Activated naive CD8-positive, alpha-beta T cell treated with anti-CD3 and anti-CD28 coated beads, Interleukin-2, amount 50 U/mL, for 24 hours (primary cell): ENCODE data around the gene ESD.
A peak's percentile ranks its signal among the peaks of the same experiment; 100 is the strongest.
"Not testable (repeated sequence)": the region's sequence is repeated elsewhere in the genome, so short reads cannot be mapped to it uniquely, and the experiment has no call there.

ENCODE experiments used
- ATAC-seq: fragments of 150-1000 bp; cut with Tn5 transposase; one replicate; pipeline ENCODE4 v1.10.0; 2021
- DNase-seq: peaks from one replicate; pipeline ENCODE4 v3.0.0; 2021
- H3K27ac Mint-ChIP-seq: one replicate; pipeline ENCODE4 v1.8.0; 2021; ENCODE audit warnings: mild to moderate bottlenecking, mixed read lengths
- H3K27me3 Mint-ChIP-seq: one replicate; pipeline ENCODE4 v1.8.0; 2021; ENCODE audit warnings: mixed read lengths
- H3K36me3 Mint-ChIP-seq: one replicate; pipeline ENCODE4 v1.8.0; 2021; ENCODE audit warnings: low read depth, mixed read lengths
- H3K4me1 Mint-ChIP-seq: one replicate; pipeline ENCODE4 v1.8.0; 2021; ENCODE audit warnings: mixed read lengths
- H3K4me3 Mint-ChIP-seq: one replicate; pipeline ENCODE4 v1.8.0; 2021; ENCODE audit warnings: mild to moderate bottlenecking, moderate library complexity, mixed read lengths
- H3K9me3 Mint-ChIP-seq: one replicate; pipeline ENCODE4 v1.8.0; 2021; ENCODE audit warnings: mixed read lengths

Gene ESD

DNA sequence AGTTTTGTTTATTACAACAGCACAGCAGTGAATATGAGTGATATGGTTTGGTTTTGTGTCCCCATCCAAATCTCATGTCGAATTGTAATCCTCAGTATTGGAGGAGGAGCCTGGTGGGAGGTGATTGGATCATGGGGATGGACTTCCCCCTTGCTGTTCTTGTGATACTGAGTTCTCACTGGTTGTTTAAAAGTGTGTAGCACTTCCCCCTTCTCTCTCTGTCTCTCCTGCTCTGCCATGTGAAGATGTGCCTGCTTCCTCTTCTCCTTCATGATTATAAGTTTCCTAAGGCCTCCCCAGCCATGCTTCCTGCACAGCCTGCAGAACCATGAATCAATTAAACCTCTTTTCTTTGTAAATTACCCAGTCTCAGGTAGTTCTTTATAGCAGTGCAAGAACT is 8.0 kb upstream of the ESD start:
- ATAC-seq, H3K4me3 Mint-ChIP-seq, H3K27me3 Mint-ChIP-seq, H3K9me3 Mint-ChIP-seq, H3K36me3 Mint-ChIP-seq, H3K27ac Mint-ChIP-seq, DNase-seq, H3K4me1 Mint-ChIP-seq: not testable (repeated sequence)

DNA sequence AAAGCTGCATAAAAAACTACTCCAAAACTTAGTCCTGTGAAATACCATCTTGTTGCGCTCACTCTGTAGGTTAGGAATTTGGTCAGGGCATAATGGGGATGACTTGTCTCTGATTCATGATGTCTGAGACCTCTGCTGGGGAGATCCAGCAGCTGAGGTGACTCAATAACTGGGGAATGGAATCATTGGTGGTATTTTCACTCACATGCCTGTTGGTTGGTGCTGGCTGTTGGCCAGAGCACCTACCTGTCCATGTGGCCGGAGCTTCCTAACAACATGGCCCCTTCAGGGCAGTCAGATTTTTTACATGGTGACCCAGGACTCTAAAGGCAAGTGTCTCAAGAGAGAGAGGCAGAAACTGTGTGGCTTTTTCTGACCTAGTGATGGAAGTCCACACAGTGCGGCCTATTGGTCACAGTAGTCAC is 7.4 kb upstream of the ESD start:
- H3K4me1 Mint-ChIP-seq = no peaks in the 10 kb centered on the region

DNA sequence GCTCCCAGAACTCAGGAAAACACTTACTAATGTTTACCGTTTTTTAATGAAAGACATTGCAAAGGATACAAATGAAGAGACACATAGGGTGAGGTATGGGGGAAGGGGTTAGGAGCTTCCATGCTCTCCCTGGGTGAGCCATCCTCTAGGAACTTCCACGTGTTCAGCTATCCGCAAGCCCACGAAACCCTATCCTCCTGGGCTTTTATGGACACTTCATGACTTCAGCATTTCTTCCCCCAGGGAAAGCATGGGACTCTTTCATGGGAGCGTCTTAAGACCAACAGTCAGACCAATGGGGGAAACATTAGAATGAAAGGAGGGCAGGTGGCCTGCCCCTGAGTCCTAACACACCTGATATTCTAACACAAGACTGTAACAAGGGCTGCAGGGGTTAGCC is 6.6 kb upstream of the ESD start:
- Mint-ChIP-seq H3K27me3 (peaks cover 5% of the 10 kb centered on the region), H3K36me3 (no peaks in the 10 kb centered on the region), H3K9me3 (no peaks in the 10 kb centered on the region), H3K4me3 (no peak overlapping the region), H3K27ac (no peak overlapping the region), H3K4me1 (no peaks in the 10 kb centered on the region)
- DNase-seq = no peak
- ATAC-seq = no peak

More for the DNA sequence above, 7.4 kb upstream of the ESD start:
- Mint-ChIP-seq H3K27ac (no peak overlapping the region), H3K27me3 (peaks cover 6% of the 10 kb centered on the region), H3K9me3 (no peaks in the 10 kb centered on the region), H3K36me3 (no peaks in the 10 kb centered on the region), H3K4me3 (no peak overlapping the region)
- peak; percentile 73 for ATAC-seq
- no peak for DNase-seq

DNA sequence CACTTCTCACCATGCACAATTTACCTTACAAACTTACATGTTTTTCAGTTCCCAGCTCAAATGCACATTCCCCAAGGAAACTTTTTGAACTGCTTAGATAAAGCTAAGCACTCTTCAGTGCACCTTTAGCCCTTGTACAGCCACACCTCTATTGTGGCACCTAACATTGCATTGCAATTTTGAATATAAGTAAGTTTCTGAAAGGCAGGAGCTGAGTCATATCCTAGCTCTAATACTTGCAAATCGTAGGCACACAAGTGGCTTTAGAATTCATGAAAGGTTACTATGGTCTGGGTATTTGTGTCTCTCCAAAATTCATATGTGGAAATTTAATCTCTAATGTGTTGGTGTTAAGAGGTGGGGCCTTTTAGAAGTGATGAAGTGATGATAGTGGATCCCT is 4.9 kb upstream of the ESD start:
- Mint-ChIP-seq H3K27me3 (no peaks in the 10 kb centered on the region), H3K27ac (no peak overlapping the region), H3K9me3 (no peaks in the 10 kb centered on the region), H3K4me1 (peaks cover 9% of the 10 kb centered on the region), H3K36me3 (no peaks in the 10 kb centered on the region), H3K4me3 (no peak overlapping the region)
- ATAC-seq = no peak
- DNase-seq = no peak

DNA sequence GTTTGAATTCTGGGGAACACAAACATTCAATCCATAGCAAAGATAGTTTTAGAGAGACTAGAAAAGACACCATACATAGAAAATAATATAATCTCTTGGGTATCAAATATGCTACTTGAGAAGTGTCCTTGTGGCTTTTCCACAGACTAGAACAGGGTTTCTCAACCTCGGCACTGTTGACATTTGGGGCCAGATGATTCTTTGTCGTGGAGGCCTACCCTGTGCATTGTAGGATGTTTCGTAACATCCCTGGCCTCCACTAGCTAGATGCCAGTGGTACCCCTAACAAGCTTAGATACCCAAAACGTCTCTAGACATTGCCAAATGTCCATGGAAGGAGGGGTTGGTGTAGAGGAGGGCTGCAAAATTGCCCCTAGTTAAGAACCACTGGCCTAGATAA is 2.2 kb upstream of the ESD start:
- Mint-ChIP-seq H3K27ac (no peak overlapping the region), H3K36me3 (peaks cover 13% of the 10 kb centered on the region), H3K4me3 (no peak overlapping the region), H3K27me3 (no peaks in the 10 kb centered on the region), H3K4me1 (peaks cover 31% of the 10 kb centered on the region), H3K9me3 (no peaks in the 10 kb centered on the region)
- DNase-seq = no peak
- ATAC-seq = no peak

DNA sequence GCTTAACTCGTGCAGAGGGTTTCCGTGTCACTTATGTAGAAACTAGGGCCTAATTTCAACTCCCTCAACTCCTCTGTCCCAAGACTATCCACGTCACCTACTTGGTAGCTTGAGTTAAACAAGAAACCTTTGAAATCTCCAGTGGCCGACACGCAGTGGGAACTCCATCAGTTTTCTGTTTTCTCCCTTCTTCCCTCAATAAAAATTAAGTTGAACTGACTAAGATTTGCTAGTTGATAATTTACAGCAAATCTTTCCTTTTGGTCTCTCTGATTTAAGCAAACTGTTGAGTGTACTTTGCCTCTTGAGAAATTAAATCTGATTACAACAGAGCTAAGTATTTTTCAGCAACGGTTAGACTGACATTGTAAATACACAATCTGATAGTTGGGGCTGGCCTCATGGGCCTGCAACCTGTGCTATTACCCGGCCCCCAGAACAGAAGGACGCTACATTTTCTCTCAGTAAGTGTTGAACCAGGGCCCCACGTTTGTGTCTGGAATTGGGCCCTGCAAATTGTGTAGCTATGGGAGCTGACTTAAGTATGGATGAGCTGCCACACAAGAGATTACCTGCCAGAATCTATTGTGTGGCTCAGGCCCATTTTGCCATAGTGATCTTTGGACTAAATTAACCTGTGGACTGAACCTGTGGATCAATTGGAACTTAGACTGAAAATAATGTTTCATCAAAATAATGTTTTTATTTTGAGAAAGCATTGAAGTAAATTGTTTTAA is 708 bp upstream of the ESD start:
- Mint-ChIP-seq H3K4me3 (peak overlapping the region; percentile 97), H3K9me3 (no peaks in the 10 kb centered on the region), H3K27me3 (no peaks in the 10 kb centered on the region), H3K27ac (peak overlapping the region; percentile 98), H3K4me1 (peaks cover 41% of the 10 kb centered on the region), H3K36me3 (peaks cover 20% of the 10 kb centered on the region)
- ATAC-seq (no peak), DNase-seq (no peak)

DNA sequence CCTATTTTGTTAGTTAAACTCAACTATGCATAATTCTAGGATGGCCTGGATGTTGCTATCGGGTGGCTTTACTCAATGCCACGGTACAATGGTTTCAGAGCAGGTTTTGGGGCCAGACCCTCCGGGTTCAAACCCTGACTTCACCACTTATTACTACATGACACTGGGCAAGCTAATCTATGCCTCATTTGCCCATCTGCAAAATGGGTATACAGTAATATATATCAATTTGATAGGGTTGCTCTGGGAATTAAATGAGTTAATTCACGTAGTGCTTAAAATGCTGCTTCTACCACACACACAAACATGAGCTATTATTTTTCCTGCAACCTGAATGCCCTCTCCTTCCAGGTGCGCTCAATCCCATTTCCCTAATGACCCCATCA is 839 bp downstream of the ESD start:
- Mint-ChIP-seq H3K27ac (peak overlapping the region; percentile 98), H3K4me3 (peak overlapping the region; percentile 97), H3K36me3 (peaks cover 24% of the 10 kb centered on the region), H3K4me1 (peaks cover 41% of the 10 kb centered on the region), H3K9me3 (no peaks in the 10 kb centered on the region), H3K27me3 (no peaks in the 10 kb centered on the region)
- no peak for DNase-seq
- no peak for ATAC-seq

DNA sequence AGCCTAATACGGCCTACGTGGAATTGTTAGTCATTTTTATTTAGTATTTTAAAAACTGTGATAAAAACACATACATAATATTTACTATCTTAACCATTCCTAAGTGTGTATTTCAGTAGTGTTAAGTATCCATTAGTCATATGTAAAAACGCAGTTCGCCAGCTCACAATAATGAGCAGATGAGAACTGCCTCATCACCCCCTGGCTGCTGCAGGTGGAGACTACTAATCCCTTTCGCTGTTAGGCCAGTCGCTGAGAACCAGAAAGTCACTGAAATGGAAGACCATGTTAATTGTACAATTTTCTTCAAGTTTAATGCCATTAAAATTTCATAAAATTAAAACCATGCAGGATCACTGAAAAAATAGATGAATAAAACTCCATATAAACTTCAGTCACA is 1.6 kb downstream of the ESD start:
- peaks cover 41% of the 10 kb centered on the region for H3K4me1 Mint-ChIP-seq
- peak overlapping the region; percentile 97 for H3K4me3 Mint-ChIP-seq

DNA sequence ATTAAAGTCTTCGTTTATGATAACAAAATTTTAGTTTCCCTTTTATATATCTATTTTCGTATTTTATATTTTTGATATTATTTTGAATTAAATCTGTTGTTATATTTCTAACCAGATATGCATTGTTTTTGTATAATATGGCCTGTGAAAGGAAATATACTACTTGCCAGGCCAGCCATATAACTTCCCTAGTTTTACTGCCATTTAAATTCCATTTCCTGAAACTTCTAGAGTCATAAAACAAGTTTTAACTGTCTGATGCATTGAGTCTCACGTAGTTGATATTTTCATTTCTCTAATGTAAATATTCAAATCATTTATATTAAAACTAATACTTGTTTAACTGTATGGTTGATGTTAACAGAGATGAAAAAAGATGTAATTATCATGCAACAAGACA is 13.5 kb downstream of the ESD start:
- ATAC-seq (no peak), DNase-seq (no peak)
- H3K4me3 Mint-ChIP-seq = no peak overlapping the region
- peaks cover 62% of the 10 kb centered on the region for H3K36me3 Mint-ChIP-seq
- peaks cover 2% of the 10 kb centered on the region for H3K4me1 Mint-ChIP-seq
- H3K9me3 Mint-ChIP-seq = no peaks in the 10 kb centered on the region
- H3K27ac Mint-ChIP-seq = no peak overlapping the region
- no peaks in the 10 kb centered on the region for H3K27me3 Mint-ChIP-seq

More for the DNA sequence above, 1.6 kb downstream of the ESD start:
- no peak for DNase-seq
- ATAC-seq = no peak
- Mint-ChIP-seq H3K27me3 (no peaks in the 10 kb centered on the region), H3K9me3 (no peaks in the 10 kb centered on the region), H3K36me3 (peaks cover 32% of the 10 kb centered on the region), H3K27ac (peak overlapping the region; percentile 57)

DNA sequence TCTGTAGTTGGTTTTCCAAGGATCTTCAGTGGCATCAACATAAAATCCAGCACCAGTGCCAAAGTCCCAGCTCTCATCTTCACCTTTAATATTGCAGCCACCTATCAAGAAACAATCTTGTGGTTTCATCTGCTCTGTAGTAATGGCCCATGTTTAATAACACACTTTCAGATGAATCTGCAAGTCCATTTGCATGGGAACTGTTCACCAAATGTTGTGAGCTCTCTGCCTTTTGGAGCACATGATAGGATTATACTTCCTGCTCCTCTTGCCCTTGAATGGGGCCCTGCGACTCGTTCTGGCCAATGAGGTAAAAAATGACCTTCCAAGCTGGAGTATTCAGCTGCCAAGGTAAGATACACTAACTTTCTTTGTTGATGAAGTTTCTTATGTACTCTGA is 14.3 kb downstream of the ESD start:
- H3K4me3 Mint-ChIP-seq = no peak overlapping the region

DNA sequence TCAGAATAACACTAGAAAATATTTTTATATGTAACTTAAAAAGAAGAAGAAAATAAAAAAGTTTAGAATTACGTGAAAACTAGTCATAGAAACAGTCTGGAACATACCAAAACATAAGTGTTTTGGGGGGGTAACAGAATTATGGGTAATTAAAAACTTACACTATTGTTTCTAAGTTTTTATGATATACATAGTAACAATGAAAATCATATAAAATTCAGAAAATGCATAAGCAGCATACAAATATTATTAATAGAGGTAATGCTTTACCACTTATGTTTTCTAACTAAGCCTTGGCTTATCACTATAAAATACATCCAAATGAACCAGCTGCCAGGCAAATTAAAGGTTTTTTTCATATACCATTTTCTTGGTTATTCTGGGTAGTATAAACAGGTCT is 14.9 kb downstream of the ESD start:
- H3K4me3 Mint-ChIP-seq = no peak overlapping the region
- H3K27ac Mint-ChIP-seq = no peak overlapping the region
- H3K36me3 Mint-ChIP-seq = peaks cover 61% of the 10 kb centered on the region
- DNase-seq = no peak
- no peaks in the 10 kb centered on the region for H3K9me3 Mint-ChIP-seq
- no peak for ATAC-seq
- H3K4me1 Mint-ChIP-seq = no peaks in the 10 kb centered on the region
- no peaks in the 10 kb centered on the region for H3K27me3 Mint-ChIP-seq

More for the DNA sequence above, 14.3 kb downstream of the ESD start:
- no peaks in the 10 kb centered on the region for H3K4me1 Mint-ChIP-seq
- peaks cover 60% of the 10 kb centered on the region for H3K36me3 Mint-ChIP-seq
- DNase-seq (no peak), ATAC-seq (no peak)
- H3K27me3 Mint-ChIP-seq = no peaks in the 10 kb centered on the region
- H3K27ac Mint-ChIP-seq = no peak overlapping the region
- no peaks in the 10 kb centered on the region for H3K9me3 Mint-ChIP-seq

DNA sequence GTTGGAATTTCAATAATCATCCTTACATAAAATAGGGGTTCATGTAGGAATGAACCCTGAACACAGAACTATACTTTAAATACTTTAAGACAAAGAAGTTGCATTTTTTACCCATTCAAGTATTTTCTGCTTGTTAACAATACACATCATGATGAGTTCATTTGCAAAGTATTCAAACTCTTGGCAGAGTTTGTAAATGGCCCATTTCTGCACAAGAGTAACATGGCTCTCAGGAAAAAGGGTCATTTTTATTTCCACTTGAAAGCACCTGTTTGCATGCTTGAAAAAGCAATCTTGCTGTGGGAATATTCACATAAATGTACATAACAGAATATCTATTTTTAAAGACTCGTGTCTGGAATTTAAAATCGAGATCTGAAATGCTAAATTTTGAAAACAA is 18.1 kb downstream of the ESD start:
- Mint-ChIP-seq H3K9me3 (no peaks in the 10 kb centered on the region), H3K27me3 (no peaks in the 10 kb centered on the region), H3K4me1 (no peaks in the 10 kb centered on the region), H3K4me3 (no peak overlapping the region), H3K36me3 (peaks cover 65% of the 10 kb centered on the region), H3K27ac (no peak overlapping the region)
- DNase-seq (no peak), ATAC-seq (no peak)

DNA sequence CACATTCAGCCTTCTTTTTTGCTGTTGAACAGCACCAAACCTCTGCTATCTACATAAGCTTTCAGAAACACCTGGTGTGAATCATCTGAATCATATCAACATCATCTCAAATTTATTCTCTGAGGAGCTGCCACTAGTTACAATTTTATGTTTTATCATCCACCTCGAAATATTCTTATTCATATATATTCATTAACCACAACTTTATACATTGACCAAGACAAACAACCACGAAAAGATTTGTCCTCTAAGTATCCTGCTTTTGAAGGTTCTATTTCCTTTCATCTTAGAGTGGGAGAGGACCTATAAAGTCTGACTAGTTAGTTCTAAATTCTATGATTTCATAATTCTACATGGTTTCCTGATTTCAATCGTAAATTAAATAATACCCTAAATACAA is 18.9 kb downstream of the ESD start:
- Mint-ChIP-seq H3K36me3 (peaks cover 71% of the 10 kb centered on the region), H3K27me3 (no peaks in the 10 kb centered on the region), H3K9me3 (no peaks in the 10 kb centered on the region), H3K27ac (no peak overlapping the region), H3K4me3 (no peak overlapping the region), H3K4me1 (no peaks in the 10 kb centered on the region)
- ATAC-seq = no peak
- no peak for DNase-seq

DNA sequence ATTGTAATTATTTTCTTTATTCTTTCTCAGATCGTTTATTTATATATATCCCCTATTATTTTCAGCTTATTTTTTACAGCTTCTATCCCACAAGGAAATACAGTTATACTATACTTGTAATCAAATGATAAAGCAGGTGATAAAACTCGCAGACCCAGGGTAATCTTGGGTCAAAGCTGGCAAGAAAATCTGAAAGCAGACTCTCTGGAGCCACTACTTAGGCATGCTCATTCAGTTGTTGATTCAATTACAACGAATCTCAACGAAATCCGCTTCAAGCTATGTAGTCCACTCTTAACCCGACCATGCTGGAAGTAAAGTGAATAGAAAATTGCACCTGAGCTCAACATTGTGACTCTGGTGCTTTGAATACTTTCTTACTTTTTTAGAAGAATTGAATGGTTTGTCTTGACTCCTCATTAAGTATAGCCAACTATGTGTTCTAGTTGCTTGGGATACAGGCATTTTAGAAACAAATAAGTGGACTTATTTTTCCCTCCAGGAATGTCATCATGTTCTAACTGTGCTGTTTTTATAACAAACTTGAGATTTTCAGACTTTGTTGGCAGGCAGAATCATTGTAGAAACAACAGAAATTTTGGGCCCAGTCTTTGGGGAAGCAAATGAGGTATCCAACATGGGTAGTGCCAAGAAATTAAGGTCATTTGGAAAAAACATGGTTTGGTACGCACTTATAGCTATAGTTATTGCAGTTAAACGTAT is 21.4 kb downstream of the ESD start:
- Mint-ChIP-seq H3K4me1 (no peaks in the 10 kb centered on the region), H3K4me3 (no peak overlapping the region), H3K27me3 (no peaks in the 10 kb centered on the region), H3K36me3 (peaks cover 77% of the 10 kb centered on the region), H3K27ac (no peak overlapping the region), H3K9me3 (no peaks in the 10 kb centered on the region)
- no peak for DNase-seq
- no peak for ATAC-seq

DNA sequence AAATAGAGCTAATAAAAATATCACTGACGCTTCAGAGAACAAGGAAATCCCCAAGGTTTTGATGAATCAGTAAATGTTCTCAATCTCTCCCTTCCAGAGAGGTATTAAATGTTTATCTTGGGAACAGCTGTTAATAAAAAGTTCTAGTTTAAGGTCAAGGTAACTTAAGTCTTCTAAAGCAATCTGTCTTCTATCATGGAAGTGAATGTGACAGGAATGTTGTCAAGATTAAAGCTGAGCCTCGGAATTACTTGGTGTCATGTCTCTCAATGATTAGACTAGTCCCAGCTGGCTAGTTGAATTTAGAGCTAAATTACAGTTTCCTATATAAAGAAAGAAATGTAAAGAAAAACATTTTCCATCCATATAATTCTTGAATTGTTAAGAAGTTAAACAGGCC is 23.4 kb downstream of the ESD start:
- no peaks in the 10 kb centered on the region for H3K27me3 Mint-ChIP-seq
- H3K9me3 Mint-ChIP-seq = no peaks in the 10 kb centered on the region
- no peaks in the 10 kb centered on the region for H3K4me1 Mint-ChIP-seq
- no peak overlapping the region for H3K4me3 Mint-ChIP-seq
- ATAC-seq = no peak
- H3K36me3 Mint-ChIP-seq = peaks cover 72% of the 10 kb centered on the region
- no peak for DNase-seq
- H3K27ac Mint-ChIP-seq = no peak overlapping the region
